Left forelimb (tissue), 1 donor: ENCODE measurements around the gene SAG.
"Not testable (repeated sequence)": the region's sequence is repeated elsewhere in the genome, so short reads cannot be mapped to it uniquely, and the experiment has no call there.

ENCODE experiments used
- DNase-seq: peaks from one replicate; pipeline ENCODE4 v3.0.0-alpha.2; 2018; ENCODE audit warnings: low spot score

The SAG gene

DNA sequence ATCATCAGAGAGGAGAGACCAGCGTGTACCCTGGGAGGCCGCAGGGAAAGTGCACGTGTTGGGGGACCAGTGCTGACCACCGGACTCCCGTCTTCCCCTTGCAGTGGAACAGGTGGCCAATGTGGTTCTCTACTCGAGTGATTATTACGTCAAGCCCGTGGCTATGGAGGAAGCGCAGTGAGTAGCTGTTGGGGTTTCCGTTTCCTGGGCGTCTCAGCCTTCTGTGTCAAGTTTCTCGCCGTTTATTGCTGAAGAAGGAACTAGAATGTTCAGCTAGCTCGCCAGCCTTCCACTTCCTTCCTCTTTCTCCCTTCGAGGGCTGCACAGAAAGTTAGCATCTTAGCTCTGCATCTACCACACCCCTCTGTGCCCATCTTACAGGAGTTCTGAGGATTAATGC is 23.9 kb downstream of the SAG start:
- DNase-seq, result no peak

DNA sequence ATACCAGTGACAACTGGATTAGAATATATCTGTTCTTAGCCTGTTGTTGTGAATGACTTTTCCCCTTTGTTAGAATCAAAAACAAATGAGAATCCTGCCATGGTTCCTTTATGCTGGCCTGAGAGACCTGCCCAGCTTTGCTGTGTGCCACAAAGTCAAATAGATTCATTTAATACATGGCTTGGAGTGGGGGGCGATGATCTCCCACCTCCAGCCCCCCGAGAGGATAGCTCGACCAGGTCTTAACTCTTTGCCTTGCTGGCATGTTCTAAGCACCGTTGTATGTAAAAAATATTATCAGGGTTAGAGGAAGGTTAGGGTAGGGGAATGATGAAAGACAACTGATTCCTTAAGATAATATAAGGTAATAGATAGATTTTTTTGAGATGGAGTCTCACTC is 24.5 kb downstream of the SAG start:
- no peak for DNase-seq

DNA sequence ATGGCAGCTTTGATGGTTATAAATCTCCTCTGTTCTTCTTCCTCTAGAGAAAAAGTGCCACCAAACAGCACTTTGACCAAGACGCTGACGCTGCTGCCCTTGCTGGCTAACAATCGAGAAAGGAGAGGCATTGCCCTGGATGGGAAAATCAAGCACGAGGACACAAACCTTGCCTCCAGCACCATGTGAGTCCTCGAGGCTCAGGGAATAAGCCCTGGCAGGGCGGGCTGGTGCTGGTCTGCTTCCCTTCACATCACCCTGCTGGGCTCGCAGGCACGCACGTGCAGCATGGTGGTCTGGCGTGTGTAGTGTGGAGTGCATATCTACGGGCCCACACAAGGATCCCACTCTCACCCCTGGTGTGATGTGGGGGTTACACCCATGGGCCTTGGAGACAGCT is 27.3 kb downstream of the SAG start:
- DNase-seq, result no peak

DNA sequence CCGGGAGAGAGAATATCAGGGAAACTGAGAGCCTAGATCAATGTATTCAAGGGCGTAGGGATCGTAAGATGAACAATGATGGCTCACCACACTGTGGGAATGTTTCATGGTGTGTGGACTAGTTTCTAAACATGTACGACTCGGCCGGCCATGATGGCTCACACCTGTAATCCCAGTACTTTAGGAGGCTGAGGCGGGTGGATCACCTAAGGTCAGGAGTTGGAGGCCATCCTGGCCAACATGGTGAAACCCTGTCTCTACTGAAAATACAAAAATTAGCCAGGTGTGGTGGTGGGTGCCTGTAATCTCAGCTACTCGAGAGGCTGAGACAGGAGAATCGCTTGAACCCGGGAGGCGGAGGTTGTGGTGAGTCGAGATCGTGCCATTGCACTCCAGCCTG is 28.5 kb downstream of the SAG start:
- not testable (repeated sequence) for DNase-seq

DNA sequence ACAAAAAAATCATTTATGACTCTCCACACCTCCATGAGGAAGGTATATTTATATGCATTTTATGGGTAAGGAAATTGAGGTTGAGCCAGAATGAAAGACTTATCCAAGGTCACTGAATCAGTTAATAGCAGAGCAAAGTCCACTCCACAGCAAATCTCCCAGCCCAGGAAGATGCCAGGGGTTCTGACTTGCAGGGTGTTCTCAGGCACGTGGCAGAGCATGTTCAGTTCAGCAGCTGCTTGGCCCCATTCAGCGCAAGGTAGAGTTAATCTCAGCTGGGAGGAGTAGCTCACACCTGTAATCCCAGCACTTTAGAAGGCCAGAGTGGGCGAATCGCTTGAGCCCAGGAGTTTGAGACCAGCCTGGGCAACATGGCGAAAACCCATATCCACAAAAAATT is 28.9 kb downstream of the SAG start:
- no peak for DNase-seq

DNA sequence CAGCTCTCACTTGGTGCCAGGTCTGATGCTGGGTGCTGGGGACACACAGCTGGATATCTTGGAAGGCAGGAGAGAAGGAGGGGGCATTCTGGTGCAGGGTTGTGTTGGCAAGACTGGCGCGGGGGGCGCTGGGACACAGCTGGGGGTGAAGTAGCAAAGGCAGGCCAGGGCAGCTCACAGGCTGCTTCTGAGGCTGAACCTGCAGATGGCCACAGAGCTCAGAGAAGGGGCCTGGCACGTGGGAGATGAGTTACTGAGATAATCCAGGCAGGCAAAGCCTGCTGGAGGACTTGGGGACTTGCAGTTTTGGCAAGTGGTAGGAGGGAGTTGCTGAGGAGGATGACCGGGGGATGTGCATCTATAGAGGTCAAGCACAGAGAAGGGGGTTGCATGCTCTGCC is 30.4 kb downstream of the SAG start:
- no peak for DNase-seq

DNA sequence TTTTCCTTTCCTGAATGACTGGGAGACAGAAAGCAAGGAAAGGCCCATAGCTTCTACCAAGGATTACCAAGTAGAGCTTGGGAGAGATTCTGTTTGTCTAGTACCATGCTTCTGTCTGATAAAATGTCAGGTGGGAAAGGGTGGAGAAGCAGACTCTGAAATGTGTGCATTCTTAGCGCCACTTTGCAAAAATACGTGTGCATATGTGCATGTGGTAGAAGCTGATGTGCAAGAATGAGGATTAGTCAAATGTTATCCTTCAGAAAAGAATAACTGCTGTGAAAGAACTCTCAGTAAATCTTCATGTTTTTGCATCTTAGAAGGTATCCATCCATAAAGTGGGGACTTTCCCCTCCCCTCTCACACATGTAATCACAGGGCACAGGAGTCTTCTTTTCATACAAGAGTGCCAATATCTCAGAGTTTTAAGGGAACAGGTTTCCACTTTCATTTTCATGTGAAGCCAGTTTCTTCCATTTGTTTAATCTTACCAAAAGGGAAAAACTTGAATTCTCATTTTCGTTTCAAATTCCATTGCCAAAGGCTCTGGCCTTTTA is 31.3 kb downstream of the SAG start:
- DNase-seq, result no peak

DNA sequence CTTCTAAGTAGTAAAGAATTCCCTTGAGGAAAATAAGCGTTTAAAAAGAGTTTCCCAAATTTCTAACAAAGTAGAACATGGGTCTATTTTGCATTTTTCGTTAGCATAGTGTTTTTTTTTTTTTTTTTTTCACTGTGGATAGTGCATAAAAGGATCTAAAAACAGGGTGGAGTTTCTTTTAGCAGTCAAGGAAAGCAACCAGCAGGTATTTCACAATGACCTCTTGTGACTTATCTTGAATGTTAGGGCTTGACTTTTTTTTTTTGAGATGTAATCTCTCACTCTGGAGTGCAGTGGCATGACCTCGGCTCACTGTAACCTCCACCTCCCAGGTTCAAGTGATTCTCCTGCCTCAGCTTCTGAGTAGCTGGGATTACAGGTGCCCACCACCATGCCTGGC is 31.8 kb downstream of the SAG start:
- no peak for DNase-seq

DNA sequence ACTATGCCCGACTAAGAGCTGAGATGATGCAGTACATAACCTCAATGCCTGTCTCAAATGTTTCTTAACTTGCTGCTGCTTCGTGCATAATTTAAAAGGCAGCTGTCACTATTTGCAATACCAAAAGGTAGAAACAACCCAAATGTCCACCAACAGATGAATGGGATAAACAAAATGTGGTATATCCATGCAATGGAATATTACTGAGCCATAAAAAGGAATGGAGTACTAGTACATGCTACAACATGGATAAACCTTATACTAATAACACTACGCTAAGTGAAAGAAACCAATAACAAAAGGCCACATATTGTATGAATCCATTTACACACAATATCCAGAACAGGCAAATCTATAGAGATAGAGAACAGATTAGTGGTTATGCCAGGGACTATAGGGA is 33.7 kb downstream of the SAG start:
- no peak for DNase-seq

DNA sequence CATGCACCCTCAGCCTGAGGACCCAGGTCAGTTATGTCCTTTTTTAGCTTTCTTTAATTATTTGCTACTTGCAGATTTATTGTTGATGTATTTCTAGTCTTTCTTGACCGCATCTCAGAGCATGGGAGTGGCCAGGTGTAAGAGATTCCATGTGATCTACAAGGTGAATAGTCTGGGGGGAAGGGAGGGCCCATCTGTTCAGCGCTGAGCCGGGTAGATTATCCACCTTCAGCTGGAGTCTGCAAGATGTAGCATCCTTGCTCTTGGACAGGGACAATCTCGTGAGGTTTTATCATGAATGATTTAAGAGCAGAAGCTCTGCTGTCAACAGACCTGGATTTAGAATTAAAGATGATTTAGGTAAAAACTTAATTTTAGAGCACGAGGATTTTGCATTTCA is 34.7 kb downstream of the SAG start:
- no peak for DNase-seq

DNA sequence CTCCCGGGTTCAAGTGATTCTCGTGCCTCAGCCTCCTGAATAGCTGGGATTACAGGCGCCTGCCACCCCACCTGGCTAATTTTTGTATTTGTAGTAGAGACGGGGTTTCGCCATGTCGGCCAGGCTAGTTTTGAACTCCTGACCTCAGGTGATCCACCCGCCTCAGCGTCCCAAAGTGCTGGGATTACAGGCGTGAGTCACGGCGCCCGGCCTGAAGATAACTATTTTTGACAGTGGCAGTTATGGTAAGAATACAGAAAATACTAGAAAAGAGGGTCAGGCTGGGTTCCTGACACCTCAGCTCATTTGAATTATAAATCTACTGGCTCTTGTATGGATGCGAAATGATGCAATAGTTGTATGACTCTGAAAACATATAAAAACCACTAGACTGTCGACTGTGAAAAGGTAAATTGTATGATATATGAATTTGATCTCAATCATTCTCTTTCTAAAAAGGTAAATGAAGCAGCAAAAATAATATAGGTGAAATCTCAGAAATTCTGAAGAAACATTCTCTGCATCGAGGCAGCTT is 35.6 kb downstream of the SAG start:
- DNase-seq, result no peak

DNA sequence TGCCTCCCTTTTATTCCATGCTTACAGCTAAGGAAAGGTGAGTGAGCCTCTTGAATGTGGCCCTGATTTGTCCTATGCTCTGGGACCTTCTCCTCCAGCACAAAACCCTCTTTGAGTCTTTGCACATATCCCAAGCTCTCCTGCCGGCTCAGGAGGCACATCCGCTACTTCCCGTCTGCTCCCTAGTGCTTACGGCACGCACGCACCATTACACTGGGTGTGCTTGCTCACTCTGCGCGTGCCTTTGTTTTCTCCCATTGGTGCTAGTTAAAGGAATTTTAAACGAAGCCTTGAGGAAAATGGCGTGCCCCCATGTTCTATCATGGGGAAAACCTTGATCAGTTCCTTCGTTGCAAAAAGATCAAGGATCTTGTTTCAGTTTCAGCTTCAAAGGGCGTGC is 38.8 kb downstream of the SAG start:
- DNase-seq, result no peak

DNA sequence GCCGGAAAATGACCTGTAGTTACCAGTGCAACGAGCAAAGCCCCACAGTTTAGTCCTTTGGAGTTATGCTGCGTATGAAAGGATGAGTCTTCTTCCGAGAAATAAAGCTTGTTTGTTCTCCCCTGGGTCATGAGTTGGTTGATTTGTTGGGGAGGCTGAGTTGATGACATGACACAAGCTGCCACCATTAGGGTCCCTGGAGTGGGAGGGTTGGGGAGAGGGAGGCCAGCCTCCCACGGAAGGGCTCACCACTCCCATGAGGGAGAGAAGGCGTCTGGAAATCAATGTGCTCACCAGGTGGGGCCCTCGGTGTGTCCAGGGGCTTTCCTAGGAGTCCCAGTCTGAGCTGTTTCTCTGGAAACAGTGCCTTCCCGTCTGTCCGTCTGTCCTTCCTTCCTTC is 39.3 kb downstream of the SAG start:
- no peak for DNase-seq

DNA sequence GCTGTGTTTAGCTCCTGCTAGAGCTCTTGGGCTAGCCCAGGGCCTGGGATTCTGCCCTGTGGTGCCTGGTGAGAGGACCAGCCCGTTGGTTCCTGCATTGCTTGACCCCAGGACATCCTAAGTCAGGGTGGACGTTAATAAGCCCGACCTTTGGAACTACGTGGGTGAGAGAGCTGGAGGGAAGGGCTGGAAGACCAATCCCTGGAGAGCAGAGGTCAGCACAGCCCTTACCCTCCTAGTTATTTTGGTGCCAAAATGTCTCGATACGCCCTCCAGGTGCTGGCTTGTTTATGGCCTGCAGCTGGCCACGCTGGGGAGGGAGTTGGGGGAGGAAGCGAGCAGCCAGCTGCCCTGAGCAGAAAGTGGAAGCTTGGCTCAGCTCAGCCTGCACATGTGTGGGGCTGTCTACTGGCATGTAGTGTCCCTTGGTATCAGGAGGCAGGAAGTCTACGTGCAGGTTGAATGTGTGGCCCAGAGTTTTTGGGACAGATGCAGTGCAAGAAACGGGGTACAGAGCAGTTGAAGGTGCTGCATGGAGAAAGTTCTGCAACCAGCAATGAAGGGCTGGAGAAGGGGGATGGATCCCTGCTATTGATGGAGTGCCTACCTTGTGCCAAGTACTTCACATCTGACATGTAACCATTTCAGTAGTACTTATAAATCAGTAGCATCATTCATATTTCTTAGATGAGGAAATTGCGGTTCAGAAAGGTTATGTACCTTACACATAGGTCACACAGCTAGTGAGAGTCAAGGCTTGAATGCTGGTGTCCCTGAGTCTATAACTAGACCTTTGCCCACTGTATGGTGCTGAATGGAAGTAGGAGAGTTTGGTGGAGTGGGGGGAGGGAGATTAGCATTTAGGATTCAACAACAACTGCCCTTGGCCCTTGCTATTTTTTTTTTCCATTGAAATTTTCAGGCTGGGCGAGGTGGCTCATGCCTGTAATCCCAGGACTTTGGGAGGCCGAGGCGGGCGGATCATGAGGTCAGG is 41.7 kb downstream of the SAG start:
- DNase-seq, result no peak

DNA sequence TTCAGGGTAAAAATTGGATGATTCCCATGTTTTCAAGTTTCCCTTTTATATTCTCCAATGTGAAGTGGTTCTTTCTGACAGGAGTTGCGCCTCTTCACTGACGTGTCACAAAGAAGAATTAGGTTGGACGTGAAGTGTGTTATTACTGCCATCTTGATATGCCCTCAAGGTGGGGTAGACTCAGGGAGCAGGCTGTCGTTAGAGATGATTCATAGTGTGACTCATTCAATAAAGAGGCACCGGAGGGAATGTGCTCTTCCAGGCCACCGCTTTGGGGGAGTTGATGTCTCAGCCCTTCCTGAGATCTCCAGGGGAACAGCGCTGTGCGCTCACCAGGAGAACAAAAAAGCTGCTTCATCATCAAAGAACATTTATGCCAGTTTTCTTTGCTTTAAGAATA is 43.1 kb downstream of the SAG start:
- DNase-seq, result no peak

DNA sequence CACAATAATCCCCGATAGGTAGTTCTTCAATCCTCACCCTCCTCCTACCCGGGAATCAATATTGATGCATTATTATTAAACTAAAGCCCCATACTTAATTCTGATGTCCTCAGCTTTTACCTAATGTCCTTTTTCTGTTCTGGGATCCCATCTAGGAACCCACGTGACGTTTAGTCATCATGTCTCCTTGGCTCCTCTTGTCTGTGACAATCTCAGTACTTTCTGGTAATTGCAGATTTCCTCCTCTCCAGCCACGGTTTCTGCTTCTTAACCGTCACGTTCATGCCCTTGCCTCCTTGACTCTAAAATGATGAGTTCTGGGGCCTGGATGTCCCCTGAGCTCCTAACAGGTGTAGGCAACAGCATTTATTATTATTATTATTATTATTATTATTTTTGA is 43.8 kb downstream of the SAG start:
- no peak for DNase-seq

DNA sequence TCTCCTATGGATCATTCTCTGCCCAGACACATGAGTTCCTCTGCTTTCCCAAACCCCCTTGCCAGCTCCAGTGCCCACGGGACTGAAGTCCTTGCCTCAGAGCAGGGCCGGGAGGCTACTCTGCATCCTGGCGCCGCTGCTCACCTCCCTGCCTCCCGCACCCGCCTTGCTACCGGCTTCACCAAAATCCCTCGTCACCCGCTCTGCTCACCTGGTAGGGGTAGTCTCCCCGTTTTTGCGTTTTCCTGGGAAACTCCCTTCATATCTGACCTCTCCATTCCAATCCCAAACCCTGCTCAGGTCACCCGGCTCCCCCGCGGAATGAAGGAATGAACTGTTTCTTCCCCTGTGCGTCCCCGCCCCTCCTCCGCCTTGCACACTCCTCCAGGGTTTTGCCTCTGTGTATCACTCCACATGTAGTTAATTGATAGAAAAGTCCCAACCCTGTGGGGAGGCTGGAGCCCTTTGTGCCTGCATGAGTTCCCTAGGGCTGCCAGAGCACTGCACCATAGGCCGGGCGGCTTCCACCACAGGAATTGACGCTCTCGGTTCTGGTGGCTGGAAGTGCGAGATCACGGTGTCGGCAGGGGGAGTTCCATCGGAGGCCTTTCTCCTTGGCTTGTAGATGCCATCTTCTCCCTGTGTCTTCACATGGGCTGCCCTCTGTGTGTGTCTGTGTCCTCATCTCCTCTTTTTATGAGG is 44.7 kb downstream of the SAG start:
- no peak for DNase-seq

DNA sequence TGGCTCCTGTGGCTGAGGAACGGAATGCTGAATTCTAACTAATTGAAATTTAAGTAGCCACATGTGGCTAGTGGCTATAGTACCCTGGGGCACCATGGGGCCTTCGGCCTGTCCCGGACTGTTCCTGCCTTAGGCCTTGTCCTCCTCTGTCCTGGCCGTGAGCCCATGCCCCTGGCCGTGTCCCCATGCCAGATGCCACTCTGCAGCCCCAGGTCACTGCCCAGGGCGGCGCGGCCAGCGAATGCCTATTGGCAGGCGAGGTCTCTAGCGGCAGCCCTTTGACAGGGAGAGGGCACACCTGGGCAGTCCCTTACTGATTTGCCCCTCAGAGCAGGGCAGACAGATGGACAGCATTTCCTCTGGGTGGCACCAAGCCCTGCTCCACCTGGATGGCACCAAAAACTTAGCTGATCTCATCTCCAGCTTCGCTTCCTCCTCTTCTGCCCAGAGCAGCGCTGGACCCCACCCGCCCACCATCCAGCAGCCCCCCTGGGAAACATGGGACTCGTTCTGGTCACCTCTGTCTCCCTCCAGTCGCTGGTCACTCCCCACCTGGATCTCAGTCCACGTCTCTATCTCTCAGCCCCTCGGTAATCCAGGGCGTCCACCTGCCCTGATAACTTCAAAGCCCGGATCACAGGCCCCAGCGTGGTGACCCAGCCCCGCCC is 45.6 kb downstream of the SAG start:
- no peak for DNase-seq

DNA sequence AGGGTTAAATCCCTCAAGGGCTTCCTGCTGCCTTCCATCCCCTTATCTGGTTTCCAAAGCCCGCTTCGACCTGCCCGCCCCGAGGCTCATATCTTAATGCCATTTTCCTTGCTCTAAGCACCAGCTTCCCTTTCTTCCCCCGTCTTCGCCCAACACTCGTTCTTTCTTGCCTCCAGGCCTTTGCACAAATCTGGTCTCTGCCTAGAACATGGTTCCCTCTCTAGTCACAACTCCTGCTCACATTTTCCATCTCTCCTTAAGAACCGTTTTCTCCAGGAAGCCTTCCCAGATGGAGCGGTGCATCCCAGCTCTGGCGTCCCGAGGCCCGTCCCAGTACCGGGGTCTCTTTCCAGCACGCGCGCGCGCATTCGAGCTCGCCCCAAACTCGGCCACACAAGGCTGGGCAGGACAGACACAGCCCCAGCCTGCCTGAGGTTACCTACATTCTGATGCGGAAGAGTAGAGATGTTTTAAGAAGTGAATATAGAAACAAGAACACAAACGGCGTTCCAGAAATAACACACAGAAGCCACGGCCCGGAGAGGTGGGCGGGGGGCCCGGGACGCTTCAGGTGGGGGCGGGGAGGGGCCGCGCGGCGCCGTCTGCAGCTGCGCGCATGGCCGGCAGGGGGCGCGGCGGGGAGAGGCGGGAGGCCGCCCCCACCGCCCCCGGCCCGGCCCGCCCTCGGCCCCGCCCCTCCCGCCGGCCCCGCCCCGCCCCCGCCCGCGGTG is 46.3 kb downstream of the SAG start, which contains the start of gene DGKD:
DGKD (plus strand) TSS at position 726 of the 731 bp plus-strand sequence. CDS start 25 bp downstream, outside the sequence.
- DNase-seq, result peak; percentile 88

DNA sequence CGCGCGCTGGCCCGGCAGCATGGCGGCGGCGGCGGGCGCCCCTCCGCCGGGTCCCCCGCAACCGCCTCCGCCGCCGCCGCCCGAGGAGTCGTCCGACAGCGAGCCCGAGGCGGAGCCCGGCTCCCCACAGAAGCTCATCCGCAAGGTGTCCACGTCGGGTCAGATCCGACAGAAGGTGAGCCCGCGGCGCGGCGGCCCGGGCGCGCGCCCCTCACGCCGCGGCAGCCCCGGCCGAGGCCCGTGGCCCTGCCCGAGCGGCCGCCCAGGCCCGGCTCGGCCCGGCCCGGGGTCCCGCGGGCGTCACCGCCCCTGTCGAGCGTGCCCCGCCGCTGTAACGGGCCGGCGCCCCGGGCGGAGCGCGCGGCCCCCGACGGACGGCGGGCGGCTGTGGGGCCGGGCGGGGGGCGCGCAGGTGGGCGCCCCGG is 46.9 kb downstream of the SAG start:
- DNase-seq, result no peak

DNA sequence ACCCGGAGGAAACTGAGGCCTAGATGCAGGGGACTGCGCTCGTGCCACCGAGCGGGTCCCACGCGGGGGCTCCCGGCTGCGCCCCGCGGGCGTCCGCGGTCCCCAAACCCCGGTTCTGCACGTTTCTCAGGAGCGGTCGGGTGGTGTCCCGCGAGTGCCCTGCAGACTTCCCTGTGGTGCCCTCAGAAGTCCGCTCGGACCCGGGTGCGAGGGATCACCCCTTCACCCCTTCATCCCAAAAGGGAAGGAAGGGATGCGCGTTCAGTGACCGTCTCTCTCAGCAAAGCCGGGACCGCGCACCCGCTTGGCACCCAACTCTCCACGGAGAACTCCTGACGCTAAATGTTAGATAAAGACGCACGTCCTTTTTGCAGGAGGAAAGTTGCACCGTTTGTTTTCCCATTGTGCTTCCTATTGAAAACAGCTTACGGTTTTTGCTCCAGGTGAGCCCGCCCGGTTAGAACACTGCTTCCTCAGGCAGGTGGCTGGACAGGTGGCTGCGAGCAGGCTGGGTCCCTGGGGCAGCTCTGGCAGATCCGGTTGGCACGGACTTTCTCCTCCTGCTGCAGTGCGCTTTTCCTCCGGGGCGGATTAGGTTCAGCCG is 47.5 kb downstream of the SAG start:
- DNase-seq, result no peak
